Upper lobe of right lung (tissue), 1 donor: ENCODE results near the gene STOX2. TPM values are rescaled to one million over a fixed set of nuclear protein-coding genes. Genes with fewer than 3 reads are reported as not detected.

ENCODE experiments used
- ATAC-seq: fragments of 200-7000 bp; cut with Tn5 transposase; one replicate; pipeline ENCODE4 v1.9.1; 2020; ENCODE audit warnings: mild to moderate bottlenecking, moderate library complexity
- DNase-seq: peaks from one replicate; pipeline ENCODE4 v3.0.0-alpha.2; 2020
- H3K27ac ChIP-seq: fragments of 200-600 bp; one replicate; pipeline ENCODE4 v1.8.0; 2022
- H3K27me3 ChIP-seq: fragments of 200-600 bp; one replicate; pipeline ENCODE4 v1.8.0; 2022; ENCODE audit warnings: mild to moderate bottlenecking
- H3K36me3 ChIP-seq: fragments of 200-600 bp; one replicate; pipeline ENCODE4 v1.8.0; 2022
- H3K4me1 ChIP-seq: fragments of 200-600 bp; one replicate; pipeline ENCODE4 v1.8.0; 2022
- H3K4me3 ChIP-seq: fragments of 200-600 bp; one replicate; pipeline ENCODE4 v1.8.0; 2022; ENCODE audit warnings: mild to moderate bottlenecking
- H3K9me3 ChIP-seq: fragments of 200-600 bp; one replicate; pipeline ENCODE4 v1.8.0; 2022
- CTCF ChIP-seq: fragments of 200-600 bp; IDR thresholded peaks from one replicate; pipeline ENCODE4 v1.8.0; 2022; ENCODE audit warnings: antibody characterized with exemption
- intact Hi-C: fragments of 100-400 bp; cut with DNase I; formaldehyde crosslinking; loops from one replicate; pipeline ENCODE4 v1.11.0; 2022
- total RNA-seq: library from RNA; stranded (reverse); fragmentation: NEBNext Ultra II Directional; extraction: Animal tissue kit (Norgen Biotek cat#: 25700); gene quantifications from one replicate; pipeline ENCODE4 v1.2.1, GENCODE V29; 2021
- donor health status: DM: no; HTN: yes; CAD: no; lungs with severe emphysema.

STOX2 gene
- total RNA-seq, 1 donor from 2014 or later = 12.9 TPM

GRCh38 chr4:183885205-183885720 is 19.8 kb upstream of the STOX2 start:
- Histone ChIP-seq H3K9me3 (no peaks in the 10 kb centered on the region), H3K27ac (no peak overlapping the region), H3K27me3 (no peaks in the 10 kb centered on the region), H3K4me3 (no peak overlapping the region), H3K4me1 (no peaks in the 10 kb centered on the region), H3K36me3 (no peaks in the 10 kb centered on the region)
- intact Hi-C loops = no loop called here
- ATAC-seq (no peak), DNase-seq (no peak)
- TF ChIP-seq CTCF = no peak

DNA sequence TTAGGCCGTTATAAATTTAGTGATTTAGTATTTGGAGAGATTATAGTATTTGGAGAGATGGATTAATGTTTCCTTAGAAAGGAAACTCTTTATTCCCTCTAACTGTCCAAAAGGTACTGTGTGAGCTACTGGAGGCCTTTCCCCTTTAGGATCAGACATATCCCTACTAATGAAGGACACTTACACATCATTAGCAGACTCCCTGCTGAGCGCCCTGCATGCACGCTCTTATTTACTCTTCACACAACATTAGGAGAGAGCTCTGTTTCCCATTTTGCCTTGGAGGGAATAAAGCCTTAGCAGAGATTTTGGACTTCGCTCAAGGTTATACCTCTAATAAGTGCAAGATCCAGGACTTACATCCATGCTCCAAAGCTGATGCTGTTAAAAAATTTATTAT is 17.8 kb upstream of the STOX2 start:
- Histone ChIP-seq H3K27ac (no peak overlapping the region), H3K36me3 (no peaks in the 10 kb centered on the region), H3K4me1 (no peaks in the 10 kb centered on the region), H3K27me3 (no peaks in the 10 kb centered on the region), H3K9me3 (no peaks in the 10 kb centered on the region), H3K4me3 (no peak overlapping the region)
- intact Hi-C loops = no loop called here
- no peak for ATAC-seq
- DNase-seq = no peak
- no peak for TF ChIP-seq CTCF

DNA sequence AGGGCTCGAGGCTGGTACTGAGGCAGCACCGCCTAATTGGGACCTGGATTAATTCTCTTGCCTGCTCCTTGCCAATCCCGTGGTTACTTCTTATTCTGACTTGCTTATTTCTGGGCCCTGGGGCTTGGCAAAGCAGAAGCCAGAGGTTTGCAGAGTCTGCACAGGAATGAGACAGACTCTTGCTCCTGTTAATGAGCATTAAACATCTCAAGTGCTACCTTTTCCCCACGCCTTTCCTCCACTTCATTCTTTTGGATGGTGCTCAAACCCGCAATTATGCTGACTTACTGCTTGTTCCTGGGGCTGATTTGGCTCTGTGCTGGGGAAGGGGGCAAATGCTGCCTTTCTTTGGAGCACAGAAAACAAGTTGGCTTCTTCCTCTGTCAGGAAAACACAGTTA is 16.5 kb upstream of the STOX2 start:
- peak; percentile 75 for ATAC-seq
- Histone ChIP-seq H3K9me3 (no peaks in the 10 kb centered on the region), H3K4me3 (no peak overlapping the region), H3K4me1 (no peaks in the 10 kb centered on the region), H3K36me3 (no peaks in the 10 kb centered on the region), H3K27me3 (no peaks in the 10 kb centered on the region), H3K27ac (no peak overlapping the region)
- intact Hi-C loops = no loop called here
- DNase-seq = no peak
- TF ChIP-seq CTCF = no peak

DNA sequence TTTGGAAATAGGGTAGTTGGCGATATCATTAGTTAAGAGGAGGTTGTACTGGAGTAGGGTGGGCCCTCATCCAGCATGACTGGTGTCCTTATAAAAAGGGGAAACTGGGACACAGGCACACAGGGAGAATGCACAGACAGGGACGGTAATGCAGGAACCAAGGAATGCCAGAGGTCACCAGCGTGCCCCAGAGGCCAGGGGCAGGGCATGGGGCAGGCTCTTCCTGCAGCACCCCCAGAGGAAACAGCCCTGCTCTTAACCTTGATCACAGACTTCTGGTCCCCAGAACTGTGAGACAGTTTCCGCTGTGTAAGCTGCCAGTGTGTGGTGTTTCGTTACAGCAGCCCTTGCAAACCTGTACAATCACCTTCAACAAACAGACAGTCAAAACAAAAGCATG is 15.9 kb upstream of the STOX2 start:
- intact Hi-C loops = no loop called here
- Histone ChIP-seq H3K9me3 (no peaks in the 10 kb centered on the region), H3K4me3 (no peak overlapping the region), H3K27ac (no peak overlapping the region), H3K27me3 (no peaks in the 10 kb centered on the region), H3K4me1 (no peaks in the 10 kb centered on the region), H3K36me3 (no peaks in the 10 kb centered on the region)
- no peak for DNase-seq
- no peak for TF ChIP-seq CTCF
- peak; percentile 29 for ATAC-seq

DNA sequence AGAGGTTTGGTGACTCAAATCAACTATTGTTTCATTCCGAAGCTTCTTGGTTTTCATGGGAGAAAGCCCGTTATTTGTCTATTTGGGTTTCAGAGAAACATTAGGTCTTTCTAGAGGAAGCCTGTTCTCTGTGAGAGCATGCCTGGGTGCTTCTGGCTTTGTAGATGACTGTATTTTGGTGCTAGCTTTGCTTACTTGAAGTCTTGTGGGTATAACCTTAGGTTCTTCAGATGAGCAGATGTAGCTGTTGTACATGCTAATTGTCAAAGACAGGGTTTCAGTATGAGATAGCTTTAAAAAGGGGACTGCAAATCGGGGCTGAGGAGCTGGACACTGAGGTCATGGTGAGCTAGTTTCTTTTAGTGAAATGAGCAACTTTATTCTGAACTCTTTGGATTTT is 7.9 kb upstream of the STOX2 start:
- H3K27ac ChIP-seq = no peak overlapping the region
- no peaks in the 10 kb centered on the region for H3K36me3 ChIP-seq
- H3K9me3 ChIP-seq = no peaks in the 10 kb centered on the region
- DNase-seq (no peak), ATAC-seq (no peak)
- H3K4me3 ChIP-seq = no peak overlapping the region
- intact Hi-C loops = no loop called here
- no peaks in the 10 kb centered on the region for H3K4me1 ChIP-seq
- H3K27me3 ChIP-seq = no peaks in the 10 kb centered on the region
- no peak for TF ChIP-seq CTCF

GRCh38 chr4:183898456-183898855 is 6.7 kb upstream of the STOX2 start:
- no peak for TF ChIP-seq CTCF
- Histone ChIP-seq H3K4me3 (no peak overlapping the region), H3K36me3 (no peaks in the 10 kb centered on the region), H3K27ac (no peak overlapping the region), H3K27me3 (no peaks in the 10 kb centered on the region), H3K9me3 (no peaks in the 10 kb centered on the region), H3K4me1 (no peaks in the 10 kb centered on the region)
- no peak for ATAC-seq
- intact Hi-C loops = no loop called here
- no peak for DNase-seq
